ENCODE measurements around the gene MUSTN1. TPM values are rescaled to one million over a fixed set of nuclear protein-coding genes. Genes with fewer than 3 reads are reported as not detected.

The MUSTN1 gene
- total RNA-seq, 2 experiments from 2014 or later = 0.40 to 3.0 TPM

GRCh38 chr3:52801839-52802238 is 33.0 kb downstream of the MUSTN1 start:
- H3K36me3 Mint-ChIP-seq = no peaks in the 10 kb centered on the region
- CTCF ChIA-PET = no interaction called here
- H3K9me3 Mint-ChIP-seq (ENCODE audit: low read depth) = no peaks in the 10 kb centered on the region
- H3K4me3 Mint-ChIP-seq = no peak overlapping the region
- no peaks in the 10 kb centered on the region for H3K27me3 Mint-ChIP-seq
- ATAC-seq (no peak), DNase-seq (no peak)
- H3K27ac Mint-ChIP-seq = no peak overlapping the region
- no peaks in the 10 kb centered on the region for H3K4me1 Mint-ChIP-seq

- H3K27me3 Mint-ChIP-seq = no peaks in the 10 kb centered on the region
- no peak overlapping the region for H3K27ac Mint-ChIP-seq
- ATAC-seq (no peak), DNase-seq (no peak)
- no peaks in the 10 kb centered on the region for H3K36me3 Mint-ChIP-seq
- no peaks in the 10 kb centered on the region for H3K9me3 Mint-ChIP-seq (ENCODE audit: low read depth)
- H3K4me1 Mint-ChIP-seq = no peaks in the 10 kb centered on the region
- CTCF ChIA-PET = interaction anchor here (1.6 kb wide), 1 partner anchor 21 kb away, joined by 7 read pairs; no protein-coding TSS in a partner anchor
- H3K4me3 Mint-ChIP-seq = no peak overlapping the region
Measured at GRCh38 chr3:52800079-52800478, 34.7 kb downstream of the MUSTN1 start.

DNA sequence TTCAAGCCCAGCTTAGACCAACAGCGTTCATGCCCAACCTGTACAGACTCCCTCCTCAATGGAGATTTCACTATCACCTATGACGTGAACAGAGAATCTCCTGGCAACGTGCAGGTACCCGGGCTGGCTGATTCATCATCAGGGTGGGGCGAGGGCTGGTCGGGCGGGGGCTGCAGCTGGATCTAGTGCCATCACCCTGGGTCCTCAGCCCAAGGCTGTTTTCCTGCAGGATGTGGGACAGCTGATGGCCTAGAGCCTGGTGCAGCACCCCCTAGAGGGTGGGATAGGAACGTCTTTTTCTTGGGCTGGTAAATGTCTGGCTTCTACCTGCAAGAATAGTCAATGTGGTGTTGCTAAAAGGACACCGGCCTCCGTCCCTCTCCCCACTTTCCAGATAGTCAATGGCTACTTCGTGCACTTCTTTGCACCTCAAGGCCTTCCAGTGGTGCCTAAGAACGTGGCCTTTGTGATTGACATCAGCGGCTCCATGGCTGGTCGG is 35.8 kb downstream of the MUSTN1 start:
- no peaks in the 10 kb centered on the region for H3K27me3 Mint-ChIP-seq
- H3K9me3 Mint-ChIP-seq (ENCODE audit: low read depth) = no peaks in the 10 kb centered on the region
- CTCF ChIA-PET = interaction anchor here (0.7 to 1.6 kb wide), 5 partner anchors 9 to 105 kb away, joined by 3 to 8 read pairs (median 3); no protein-coding TSS in a partner anchor
- ATAC-seq (no peak), DNase-seq (no peak)
- H3K4me1 Mint-ChIP-seq = no peaks in the 10 kb centered on the region
- H3K4me3 Mint-ChIP-seq = no peak overlapping the region
- no peaks in the 10 kb centered on the region for H3K36me3 Mint-ChIP-seq
- no peak overlapping the region for H3K27ac Mint-ChIP-seq

DNA sequence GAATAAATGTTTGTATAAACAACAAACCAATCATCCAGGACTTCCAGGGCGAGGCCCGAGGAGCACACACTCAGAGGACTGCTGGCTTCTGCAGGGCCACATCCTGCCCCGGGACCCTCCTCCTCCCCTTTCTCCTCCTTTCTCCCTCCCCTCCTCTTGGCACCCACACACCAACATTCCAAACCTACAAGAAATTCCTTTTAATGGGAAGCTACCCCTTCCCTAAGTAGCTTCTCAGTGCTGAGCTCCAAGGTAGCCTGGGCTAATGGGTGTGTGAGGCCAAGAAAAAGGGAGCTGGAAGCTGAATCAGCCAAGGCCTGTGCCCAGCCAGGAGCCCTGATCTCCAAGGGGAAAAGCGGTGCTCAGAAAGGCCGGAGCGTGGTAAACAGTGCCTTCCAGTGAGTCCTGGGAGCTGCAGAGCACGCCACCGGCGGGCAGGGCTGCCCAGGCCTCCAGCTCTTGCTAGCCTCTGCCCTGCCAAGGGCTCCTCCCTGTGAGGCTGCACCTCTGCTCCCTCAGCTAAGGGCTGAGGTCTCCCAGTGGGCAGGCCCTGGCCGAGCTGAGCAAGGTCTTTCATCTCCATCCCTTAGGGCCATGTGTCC is 36.3 kb downstream of the MUSTN1 start:
- Mint-ChIP-seq H3K9me3 (ENCODE audit: low read depth) (no peaks in the 10 kb centered on the region), H3K27me3 (no peaks in the 10 kb centered on the region), H3K4me3 (no peak overlapping the region), H3K27ac (no peak overlapping the region), H3K4me1 (no peaks in the 10 kb centered on the region), H3K36me3 (no peaks in the 10 kb centered on the region)
- DNase-seq = no peak
- ATAC-seq = no peak
- CTCF ChIA-PET = interaction anchor here (0.7 to 1.6 kb wide), 4 partner anchors 11 to 106 kb away, joined by 3 to 8 read pairs (median 5); no protein-coding TSS in a partner anchor

GRCh38 chr3:52796411-52796810 is 38.4 kb downstream of the MUSTN1 start:
- Mint-ChIP-seq H3K36me3 (no peaks in the 10 kb centered on the region), H3K9me3 (ENCODE audit: low read depth) (no peaks in the 10 kb centered on the region), H3K4me3 (no peak overlapping the region), H3K27ac (no peak overlapping the region), H3K4me1 (no peaks in the 10 kb centered on the region), H3K27me3 (no peaks in the 10 kb centered on the region)
- CTCF ChIA-PET = no interaction called here
- ATAC-seq (no peak), DNase-seq (no peak)

- no peaks in the 10 kb centered on the region for H3K4me1 Mint-ChIP-seq
- H3K9me3 Mint-ChIP-seq (ENCODE audit: low read depth) = no peaks in the 10 kb centered on the region
- H3K4me3 Mint-ChIP-seq = no peak overlapping the region
- no peaks in the 10 kb centered on the region for H3K36me3 Mint-ChIP-seq
- DNase-seq = no peak
- no peak for ATAC-seq
- H3K27me3 Mint-ChIP-seq = no peaks in the 10 kb centered on the region
- no peak overlapping the region for H3K27ac Mint-ChIP-seq
- CTCF ChIA-PET = no interaction called here
Measured at GRCh38 chr3:52795298-52795900, 39.4 kb downstream of the MUSTN1 start.

- no peak within 1 kb of the TSS for H3K4me3 Mint-ChIP-seq
- no peaks in the 10 kb centered on the region for H3K4me1 Mint-ChIP-seq
- H3K9me3 Mint-ChIP-seq (ENCODE audit: low read depth) = no peaks in the 10 kb centered on the region
- DNase-seq = no peak
- CTCF ChIA-PET = no interaction called here
- H3K36me3 Mint-ChIP-seq = no peaks in the 10 kb centered on the region
- no peak within 1 kb of the TSS for H3K27ac Mint-ChIP-seq
- ATAC-seq = no peak
- no peaks in the 10 kb centered on the region for H3K27me3 Mint-ChIP-seq
Measured at GRCh38 chr3:52794612-52795099, 40.2 kb downstream of the MUSTN1 start, which contains the start of gene ITIH3. Gene ITIH3, plus strand, starts transcription at chr3:52794796. Its CDS starts 8 bp downstream, at chr3:52794804.

DNA sequence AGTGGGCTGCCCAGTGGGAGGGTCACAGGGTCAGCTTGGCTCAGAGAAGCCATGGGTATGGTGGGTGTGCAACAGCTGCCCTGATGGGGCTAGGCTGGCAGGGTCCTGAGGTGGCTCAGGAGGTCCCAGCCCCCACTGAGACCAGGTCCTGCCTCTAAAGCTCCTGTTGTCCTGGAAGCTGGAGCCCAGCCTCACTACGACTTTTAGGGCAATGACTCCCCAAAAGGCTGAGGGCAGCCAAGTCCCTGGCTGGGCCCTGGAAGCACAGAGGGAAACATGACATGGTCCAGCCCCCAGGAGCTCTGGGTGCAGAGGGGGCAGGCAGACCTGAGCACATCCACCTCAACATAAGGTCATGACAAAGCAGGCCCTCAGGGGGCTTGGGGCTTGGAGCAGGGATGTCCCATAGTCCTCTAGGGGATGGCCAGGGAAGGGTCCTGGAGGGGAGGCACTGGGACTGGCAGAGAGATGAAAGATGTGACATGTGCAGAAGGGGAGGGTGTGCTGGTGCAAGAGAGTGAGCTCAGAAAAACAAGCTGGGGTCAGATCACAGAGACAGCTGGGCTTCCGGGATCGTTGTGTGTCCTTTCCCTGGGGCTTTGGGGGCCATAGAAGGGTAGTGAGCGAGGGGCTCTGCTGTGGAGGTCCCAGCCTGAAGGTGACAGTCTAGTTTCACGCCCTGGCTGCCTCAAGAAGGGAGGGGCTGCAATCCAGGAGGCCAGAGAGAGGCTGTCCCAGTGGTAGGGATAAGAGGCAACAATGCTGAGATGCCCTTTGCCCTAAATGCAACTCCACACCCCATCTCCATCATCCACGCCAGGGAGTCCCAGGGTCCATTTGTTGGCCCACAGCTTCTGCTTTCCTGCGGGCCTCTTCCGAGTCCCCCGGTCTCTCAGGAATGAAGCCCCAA is 40.9 kb downstream of the MUSTN1 start:
- Mint-ChIP-seq H3K9me3 (ENCODE audit: low read depth) (no peaks in the 10 kb centered on the region), H3K4me3 (no peak overlapping the region), H3K4me1 (no peaks in the 10 kb centered on the region), H3K27me3 (no peaks in the 10 kb centered on the region), H3K36me3 (no peaks in the 10 kb centered on the region), H3K27ac (no peak overlapping the region)
- ATAC-seq (no peak), DNase-seq (no peak)
- CTCF ChIA-PET = interaction anchor here (0.5 kb wide), 1 partner anchor 114 kb away, joined by 3 read pairs; no protein-coding TSS in a partner anchor

DNA sequence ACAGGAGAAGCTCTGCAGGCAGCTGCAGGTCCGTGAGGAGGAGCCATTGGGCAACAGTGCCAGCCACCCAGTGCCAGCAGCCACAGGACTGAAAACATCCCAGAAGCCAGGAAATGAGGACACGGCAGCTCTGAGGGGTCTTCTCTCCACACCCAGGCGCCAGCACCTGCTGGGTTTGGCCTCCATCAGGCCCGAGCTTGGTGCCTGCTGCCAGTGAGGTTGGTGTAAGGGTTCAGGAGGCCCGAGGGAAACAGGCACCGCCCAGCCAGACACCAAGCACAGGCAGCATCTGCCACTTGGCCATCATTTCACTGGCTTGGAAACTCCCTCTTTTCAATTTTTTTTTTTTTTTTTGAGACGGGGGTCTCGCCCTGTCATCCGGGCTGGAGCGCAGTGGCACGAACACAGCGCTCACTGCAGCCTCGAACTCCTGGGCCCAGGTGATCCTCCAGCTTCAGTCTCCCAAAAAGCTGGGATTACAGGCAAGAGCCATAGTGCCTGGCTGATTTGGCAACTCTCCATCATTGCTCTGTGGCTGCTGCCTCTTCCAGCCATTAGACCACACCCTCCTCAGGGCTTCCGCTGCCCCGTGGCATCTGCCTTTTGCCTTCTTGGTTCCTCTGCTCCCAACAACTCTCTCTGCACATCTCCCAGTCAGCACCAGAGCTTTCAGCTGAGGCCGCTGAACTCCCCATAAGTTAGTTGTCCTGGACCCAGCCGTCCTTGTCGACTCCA is 41.7 kb downstream of the MUSTN1 start:
- no peaks in the 10 kb centered on the region for H3K4me1 Mint-ChIP-seq
- DNase-seq (no peak), ATAC-seq (no peak)
- H3K36me3 Mint-ChIP-seq = no peaks in the 10 kb centered on the region
- H3K9me3 Mint-ChIP-seq (ENCODE audit: low read depth) = no peaks in the 10 kb centered on the region
- no peak overlapping the region for H3K27ac Mint-ChIP-seq
- CTCF ChIA-PET = interaction anchor here (0.7 kb wide), 1 partner anchor 41 kb away, joined by 3 read pairs; no protein-coding TSS in a partner anchor
- no peak overlapping the region for H3K4me3 Mint-ChIP-seq
- H3K27me3 Mint-ChIP-seq = no peaks in the 10 kb centered on the region

GRCh38 chr3:52792413-52792812 is 42.4 kb downstream of the MUSTN1 start:
- H3K9me3 Mint-ChIP-seq (ENCODE audit: low read depth) = no peaks in the 10 kb centered on the region
- CTCF ChIA-PET = interaction anchor here (0.7 kb wide), 1 partner anchor 42 kb away, joined by 3 read pairs; no protein-coding TSS in a partner anchor
- no peaks in the 10 kb centered on the region for H3K4me1 Mint-ChIP-seq
- no peaks in the 10 kb centered on the region for H3K27me3 Mint-ChIP-seq
- H3K4me3 Mint-ChIP-seq = no peak overlapping the region
- H3K27ac Mint-ChIP-seq = no peak overlapping the region
- no peaks in the 10 kb centered on the region for H3K36me3 Mint-ChIP-seq
- ATAC-seq = no peak
- no peak for DNase-seq

DNA sequence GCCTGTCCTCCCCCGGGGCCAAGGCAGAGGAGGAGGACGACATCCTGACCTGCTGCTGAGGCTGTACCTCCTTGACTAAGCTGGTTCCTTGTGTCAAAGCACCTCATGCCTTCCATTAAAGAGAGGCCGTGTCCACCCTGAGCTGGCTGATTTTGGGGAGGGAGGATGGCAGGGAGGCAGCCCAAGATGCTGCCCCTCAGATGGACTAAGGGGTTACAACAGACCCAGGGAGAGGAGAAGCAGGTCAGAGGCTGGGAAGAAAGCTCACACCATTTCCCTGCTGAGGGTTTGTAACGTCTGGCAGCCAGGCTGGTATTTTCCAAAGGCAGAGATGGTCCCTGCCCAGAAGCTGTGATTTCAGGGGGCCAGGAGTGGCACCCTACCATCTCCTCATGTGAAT is 42.9 kb downstream of the MUSTN1 start:
- no peak for ATAC-seq
- DNase-seq = no peak
- no peaks in the 10 kb centered on the region for H3K4me1 Mint-ChIP-seq
- H3K36me3 Mint-ChIP-seq = no peaks in the 10 kb centered on the region
- CTCF ChIA-PET = no interaction called here
- no peaks in the 10 kb centered on the region for H3K27me3 Mint-ChIP-seq
- no peak overlapping the region for H3K27ac Mint-ChIP-seq
- no peaks in the 10 kb centered on the region for H3K9me3 Mint-ChIP-seq (ENCODE audit: low read depth)
- H3K4me3 Mint-ChIP-seq = no peak overlapping the region

DNA sequence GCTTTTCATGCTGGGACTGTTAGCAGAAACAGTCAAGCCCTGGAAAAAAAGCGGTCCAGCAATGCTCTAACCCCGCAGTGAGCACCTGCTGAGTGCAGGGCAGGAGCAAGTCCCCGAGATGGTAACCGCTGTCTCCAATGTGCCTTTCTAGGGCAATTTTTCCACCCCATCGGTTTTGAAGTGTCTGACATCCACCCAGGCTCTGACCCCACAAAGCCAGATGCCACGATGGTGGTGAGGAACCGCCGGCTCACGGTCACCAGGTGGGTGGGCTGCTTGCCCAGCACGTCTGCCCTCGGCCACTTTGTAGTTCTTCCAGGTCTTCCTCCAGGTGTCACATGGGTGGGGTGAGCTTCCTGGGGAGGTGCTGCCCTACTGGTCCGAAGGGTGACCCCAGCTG is 43.5 kb downstream of the MUSTN1 start:
- DNase-seq (no peak), ATAC-seq (no peak)
- H3K9me3 Mint-ChIP-seq (ENCODE audit: low read depth) = no peaks in the 10 kb centered on the region
- H3K36me3 Mint-ChIP-seq = no peaks in the 10 kb centered on the region
- no peak overlapping the region for H3K27ac Mint-ChIP-seq
- no peaks in the 10 kb centered on the region for H3K4me1 Mint-ChIP-seq
- H3K27me3 Mint-ChIP-seq = no peaks in the 10 kb centered on the region
- no peak overlapping the region for H3K4me3 Mint-ChIP-seq
- CTCF ChIA-PET = no interaction called here

GRCh38 chr3:52790741-52791140 is 44.1 kb downstream of the MUSTN1 start:
- Mint-ChIP-seq H3K9me3 (ENCODE audit: low read depth) (no peaks in the 10 kb centered on the region), H3K27me3 (no peaks in the 10 kb centered on the region), H3K4me3 (no peak overlapping the region), H3K27ac (no peak overlapping the region), H3K36me3 (no peaks in the 10 kb centered on the region), H3K4me1 (no peaks in the 10 kb centered on the region)
- CTCF ChIA-PET = interaction anchor here (1.3 kb wide), 1 partner anchor 9 kb away, joined by 3 read pairs; no protein-coding TSS in a partner anchor
- ATAC-seq (no peak), DNase-seq (no peak)

Measured in activated CD8-positive, alpha-beta memory T cell treated with anti-CD3 and anti-CD28 coated beads, Interleukin-2, amount 10 ng/mL, durations not matched to agents 7 days and 5 days (primary cell).